Measurements from ENCODE around the gene DAPK2.

DAPK2 gene

GRCh38 chr15:63994073-63994600, 52.1 kb downstream of the DAPK2 start:
- DNase-seq: no peak

DNA sequence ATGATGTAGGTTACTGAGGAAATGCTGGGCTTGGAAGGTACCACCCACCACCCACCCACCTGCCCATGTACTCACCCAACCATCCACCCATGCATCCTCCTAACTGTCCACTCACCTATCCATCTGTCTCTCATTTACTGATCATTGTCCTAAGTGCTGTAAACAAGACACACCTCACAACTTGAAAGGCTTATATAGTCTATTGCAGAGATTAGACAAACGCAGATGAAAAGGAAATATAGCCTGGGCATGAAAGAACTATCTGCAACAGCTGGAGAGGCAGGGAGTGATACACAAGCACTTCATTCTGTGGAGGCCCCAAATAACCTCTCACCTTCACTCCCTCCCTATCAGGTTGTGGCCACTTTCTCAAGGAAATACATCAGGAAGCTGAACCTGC, 54.0 kb downstream of the DAPK2 start:
- DNase-seq: no peak

DNA sequence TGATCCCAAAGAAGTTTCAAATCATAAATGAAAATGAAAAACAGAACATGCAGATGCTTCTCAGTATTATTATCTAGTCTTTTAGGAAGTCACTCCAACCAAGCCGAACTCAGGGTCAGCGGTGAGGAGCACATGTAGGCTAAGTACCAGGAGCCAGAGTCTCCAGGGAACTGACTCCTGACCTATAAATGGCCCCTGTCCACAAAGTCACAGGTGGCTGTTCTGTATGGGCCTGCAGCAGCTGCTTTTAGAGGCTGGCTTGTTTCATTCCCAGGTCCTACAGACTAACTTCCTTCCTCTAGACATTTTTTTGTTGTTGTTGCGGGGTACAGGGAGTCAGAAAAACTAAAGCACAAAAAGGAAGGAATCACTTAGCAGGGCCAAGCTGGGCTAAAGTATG, 54.6 kb downstream of the DAPK2 start:
- DNase-seq: no peak

- DNase-seq: no peak
These were observed 55.8 kb downstream of the DAPK2 start for GRCh38 chr15:63990454-63990853.

DNA sequence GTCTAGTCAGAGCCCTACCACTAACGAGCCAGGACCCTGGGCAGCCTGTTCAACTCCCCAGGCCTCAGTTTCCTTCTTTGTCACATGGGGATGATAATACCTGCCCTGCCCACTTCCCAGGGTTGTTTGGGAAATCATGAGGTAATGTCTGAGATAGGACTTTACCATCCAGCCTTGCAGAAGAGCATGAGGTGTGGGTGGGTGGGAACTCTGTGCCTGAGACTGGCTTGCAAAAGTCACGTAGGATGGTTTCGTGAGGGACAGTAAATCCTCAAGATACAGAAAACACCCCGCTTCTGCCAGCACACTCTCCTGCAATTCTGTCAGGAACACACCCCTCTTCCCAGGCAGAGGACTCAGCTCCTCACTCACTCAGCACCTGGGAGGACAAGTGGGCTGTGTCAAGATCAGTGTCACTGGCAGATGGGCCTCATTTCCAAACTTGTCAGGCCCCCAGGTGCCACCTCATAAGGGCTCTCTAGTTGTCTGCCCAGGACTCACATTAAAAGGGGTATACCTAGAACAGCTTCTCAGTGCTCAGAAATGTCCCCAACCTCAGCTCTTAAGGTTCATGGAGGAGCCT, 58.4 kb downstream of the DAPK2 start:
- no peak for DNase-seq

DNA sequence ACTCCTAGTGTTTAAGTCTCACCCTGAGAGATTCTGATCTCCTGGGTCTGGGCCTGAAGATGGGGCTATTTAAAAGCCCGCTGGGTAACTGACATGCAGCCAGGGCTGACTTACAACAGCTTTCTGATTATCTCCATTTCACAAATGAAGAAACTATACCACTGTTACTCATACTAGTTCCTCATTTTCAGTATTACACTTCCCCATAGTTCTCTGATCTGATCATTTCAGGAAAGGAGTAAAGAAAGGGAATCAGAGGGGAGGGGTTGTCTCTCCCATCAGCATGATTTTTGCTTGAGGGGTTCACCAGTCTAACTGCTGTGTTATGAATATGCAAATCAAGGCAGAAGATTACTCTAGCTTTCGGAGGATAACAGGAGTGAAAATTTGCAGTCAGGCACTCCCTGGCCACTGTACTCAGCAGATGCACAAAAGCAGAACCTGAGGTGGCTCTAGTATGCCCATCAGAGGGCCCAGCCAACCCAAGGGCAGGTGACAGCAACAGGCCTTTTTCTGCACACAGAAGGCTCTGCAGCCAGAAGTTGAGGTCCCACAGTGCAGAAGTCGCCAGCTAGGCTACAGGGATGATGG, 59.4 kb downstream of the DAPK2 start:
- DNase-seq: no peak

DNA sequence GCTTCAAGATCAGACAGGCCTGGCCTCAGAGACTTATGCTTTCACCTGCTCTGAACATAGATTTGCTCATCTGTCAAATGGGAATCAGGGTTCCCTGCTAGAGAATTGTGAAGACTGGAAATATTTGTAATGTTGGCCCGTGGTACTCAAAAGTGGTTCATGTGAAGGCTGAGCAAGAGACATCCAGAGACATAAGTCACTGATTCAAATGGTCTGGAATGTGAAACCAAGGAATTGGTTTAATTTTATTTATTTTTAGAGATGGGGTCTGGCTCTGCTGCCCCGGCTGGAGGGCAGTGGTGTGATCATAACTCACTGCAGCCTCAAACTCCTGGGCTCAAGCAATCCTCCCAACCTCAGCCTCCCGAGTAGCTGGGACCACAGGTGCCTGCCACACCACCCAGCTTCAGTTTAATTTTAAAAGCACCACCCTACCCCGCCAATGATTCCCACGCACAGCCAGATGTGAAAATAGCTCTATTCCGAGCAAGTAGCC, 60.1 kb downstream of the DAPK2 start:
- no peak for DNase-seq

GRCh38 chr15:63985221-63986184, 60.8 kb downstream of the DAPK2 start:
- DNase-seq: no peak

DNA sequence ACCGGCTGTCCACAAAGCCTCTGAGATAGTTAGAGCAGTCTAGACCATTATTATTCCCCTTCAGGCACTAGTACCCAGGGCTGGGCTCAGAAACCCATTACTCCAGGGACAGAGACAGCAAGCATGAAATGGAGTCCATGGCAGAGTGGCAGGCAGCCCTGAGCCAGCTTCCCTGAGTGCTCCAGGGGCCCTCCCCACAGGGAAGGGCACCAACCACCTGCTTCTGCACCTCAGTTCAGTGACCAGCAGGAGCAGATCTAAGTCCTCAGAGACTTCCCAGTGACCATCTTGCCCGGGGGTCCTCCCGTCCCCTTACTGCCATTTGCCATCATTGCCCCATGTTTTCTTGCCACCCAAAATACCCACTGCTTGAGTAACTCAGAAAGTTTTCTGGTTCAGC, 62.0 kb downstream of the DAPK2 start:
- DNase-seq: no peak

GRCh38 chr15:63983061-63983711, 63.1 kb downstream of the DAPK2 start:
- DNase-seq: no peak

- DNase-seq: no peak
These were observed 63.9 kb downstream of the DAPK2 start for GRCh38 chr15:63982381-63982854.

GRCh38 chr15:63981596-63982320, 64.5 kb downstream of the DAPK2 start:
- no peak for DNase-seq

DNA sequence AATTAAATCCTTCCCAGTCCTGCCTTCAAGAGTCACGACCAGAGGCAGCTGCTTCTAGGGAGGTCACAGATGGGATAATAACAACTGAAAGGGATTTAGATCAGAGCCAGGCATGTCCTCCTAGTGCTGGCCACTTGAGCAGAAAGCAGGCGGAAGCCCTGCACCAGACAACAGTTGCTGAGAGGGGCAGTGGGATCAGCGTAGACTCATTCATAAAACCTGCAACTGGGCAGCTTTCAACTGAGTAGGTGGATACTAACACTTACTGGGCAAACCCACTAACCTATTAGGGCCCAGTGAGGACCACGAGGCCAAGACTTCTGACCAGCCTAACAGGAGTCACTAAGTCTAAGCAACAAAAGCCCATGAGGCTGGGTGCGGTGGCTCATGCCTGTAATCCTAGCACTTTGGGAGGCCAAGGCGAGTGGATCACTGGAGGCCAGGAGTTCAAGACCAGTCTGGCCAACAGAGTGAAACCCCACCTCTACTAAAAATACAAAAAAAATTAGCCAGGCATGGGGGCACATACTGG, 67.0 kb downstream of the DAPK2 start:
- DNase-seq: no peak

GRCh38 chr15:63978511-63979261, 67.6 kb downstream of the DAPK2 start:
- no peak for DNase-seq

GRCh38 chr15:63977119-63977518, 69.2 kb downstream of the DAPK2 start:
- DNase-seq: no peak

DNA sequence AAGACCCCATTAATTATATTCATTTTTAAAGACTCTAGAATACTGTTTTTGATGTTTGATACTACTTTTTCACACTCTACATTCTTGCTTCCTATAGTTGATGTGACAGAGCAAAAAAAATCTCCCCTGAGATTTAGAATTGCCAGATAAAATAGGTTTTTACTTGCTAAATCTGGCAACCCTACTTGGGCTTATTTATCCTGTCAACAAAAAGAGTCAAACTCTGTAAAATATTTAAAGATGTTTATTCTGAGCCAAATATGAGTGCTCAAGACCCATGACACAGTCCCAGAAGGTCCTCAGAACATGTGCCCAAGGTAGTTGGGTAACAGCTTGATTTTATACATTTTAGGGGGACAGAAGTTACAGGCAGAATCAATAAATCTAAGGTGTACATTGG, 72.3 kb downstream of the DAPK2 start:
- DNase-seq: no peak

GRCh38 chr15:63973212-63974009, 72.9 kb downstream of the DAPK2 start:
- DNase-seq: no peak

DNA sequence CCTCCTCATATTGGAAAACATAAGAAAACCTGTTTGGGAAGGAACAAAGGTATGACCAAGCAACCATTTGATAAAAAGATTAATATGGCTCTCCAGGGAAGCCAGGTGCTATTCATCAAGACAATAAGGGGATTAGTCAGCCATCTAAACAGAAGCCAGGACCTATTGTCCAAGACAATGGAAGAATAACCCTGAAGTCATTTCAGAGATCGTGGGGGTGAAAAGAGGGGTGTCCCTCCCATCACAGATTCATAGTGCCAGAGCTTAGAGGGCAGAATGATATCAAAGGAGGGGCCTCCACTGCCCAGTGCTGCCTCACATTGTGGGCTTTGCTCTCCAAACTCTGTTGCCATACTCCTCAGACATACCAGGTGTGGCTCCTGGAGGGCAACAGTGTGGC, 73.5 kb downstream of the DAPK2 start:
- no peak for DNase-seq

GRCh38 chr15:63971904-63972303, 74.4 kb downstream of the DAPK2 start:
- no peak for DNase-seq

DNA sequence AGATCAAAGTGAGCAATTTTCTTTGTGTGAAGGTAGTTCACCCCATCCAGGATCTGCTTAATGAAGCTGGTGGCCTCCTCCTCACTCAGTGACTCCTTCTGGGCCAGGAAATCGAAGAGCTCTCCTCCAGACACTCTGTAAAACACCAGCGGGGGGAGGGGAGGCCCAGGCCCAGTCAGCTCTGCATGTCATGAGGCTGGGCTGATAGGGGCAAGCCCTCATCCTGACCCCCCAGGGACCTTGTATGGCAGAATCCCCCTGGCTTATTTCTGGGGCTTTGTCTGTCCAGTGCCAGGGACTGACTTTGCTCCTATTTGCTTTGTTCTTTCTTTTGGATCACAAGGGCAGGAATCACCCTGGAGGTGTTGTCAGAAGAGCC, 74.9 kb downstream of the DAPK2 start:
- no peak for DNase-seq

All from NCI-H2081 treated with DMSO at 0.1 percent for 48 hours (cell line).